ENCODE data around the gene CGNL1. TPM values are rescaled to one million over a fixed set of nuclear protein-coding genes. Genes with fewer than 3 reads are reported as not detected.

Gene CGNL1
- total RNA-seq, 1 donor from 2014 or later = 20.6 TPM

DNA sequence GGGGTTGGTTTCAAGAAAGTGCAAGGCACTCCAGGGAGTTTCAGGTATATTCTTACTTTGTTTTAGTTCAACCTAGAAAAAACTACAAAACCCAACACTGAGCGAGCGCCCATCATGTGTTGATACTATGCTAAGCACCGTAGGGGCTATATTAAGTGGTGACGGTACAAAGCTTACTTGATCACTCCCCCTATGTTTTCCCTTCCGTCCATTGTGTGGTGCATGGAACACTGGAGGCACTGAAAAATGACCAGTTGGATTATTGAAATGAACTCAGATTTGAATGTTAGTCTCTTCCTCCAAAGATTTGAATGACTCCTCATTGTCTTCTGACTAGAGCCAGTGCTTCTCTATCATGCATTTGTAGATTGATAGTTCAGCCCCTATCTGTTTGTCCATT, 222.0 kb downstream of the CGNL1 start:
- DNase-seq = no peak

DNA sequence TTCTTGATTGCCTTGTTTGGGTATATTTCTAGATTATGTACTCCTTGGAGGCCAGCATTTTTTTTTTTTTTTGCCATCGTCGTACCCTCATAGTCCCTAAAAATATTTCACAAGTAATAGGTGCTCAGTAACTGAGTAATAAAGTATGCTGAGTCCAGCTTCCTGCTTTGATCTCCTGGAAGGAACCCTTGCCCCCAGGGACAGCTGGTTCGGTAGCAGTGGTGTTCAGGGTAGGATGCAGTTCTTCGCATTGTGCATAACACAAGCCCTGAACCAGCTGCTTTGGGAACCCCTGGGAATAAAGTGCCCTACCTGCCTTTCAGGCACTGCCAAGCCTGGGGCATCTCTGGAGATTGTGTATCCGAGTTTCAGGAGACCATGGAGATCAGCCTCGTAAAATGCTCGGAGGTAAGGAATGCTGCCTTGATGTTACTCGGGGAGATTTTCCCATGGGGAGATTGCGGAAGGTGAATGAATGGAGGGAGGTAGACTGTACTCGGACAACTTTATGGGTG, 223.0 kb downstream of the CGNL1 start:
- no peak for DNase-seq

DNA sequence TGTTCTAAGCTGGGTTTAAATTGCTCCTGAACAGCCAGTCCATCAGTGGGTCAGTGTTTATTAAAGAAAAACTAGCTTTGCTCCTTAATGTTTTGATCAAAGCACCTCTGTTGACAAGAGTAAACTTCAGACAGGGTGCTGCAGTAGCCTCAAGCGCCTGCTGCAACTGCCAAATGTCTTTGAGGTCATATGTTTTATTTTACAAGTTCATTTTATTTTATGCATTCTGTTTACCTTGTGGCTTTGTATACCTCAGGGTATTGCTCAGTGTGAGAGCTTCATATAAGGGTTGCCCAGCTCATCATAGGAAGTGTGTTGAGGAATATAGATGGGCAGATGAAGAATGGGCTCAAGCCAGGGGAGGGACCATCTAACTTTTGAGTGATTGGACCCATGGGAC, 223.9 kb downstream of the CGNL1 start:
- DNase-seq = no peak

Small RNA genes within 50 kb of the gene (small RNA-seq; reads per million reads assigned to genes)
- gene RNU6-844P (ENCODE audit: low replicate concordance) = not detected

Other genes starting within 250 kb of the CGNL1 start
- 3.5 TPM for gene MYZAP, start 215.4 kb downstream of the CGNL1 start, total RNA-seq

Data from tongue (tissue), 3 donors.